ENCODE measurements around the gene ARIH1. TPM values are rescaled to one million over a fixed set of nuclear protein-coding genes. Genes with fewer than 3 reads are reported as not detected.

ARIH1 gene
- total RNA-seq, 4 donors from 2014 or later, result 28.2 to 215 (median 53.7) TPM

- intact Hi-C loops (cut with DNase I; ENCODE audit: low total_unique reads), result no loop called here
- Histone ChIP-seq H3K9me3 (no peaks in the 10 kb centered on the region), H3K27me3 (no peaks in the 10 kb centered on the region), H3K27ac (no peak overlapping the region), H3K4me1 (no peaks in the 10 kb centered on the region), H3K36me3 (no peaks in the 10 kb centered on the region), H3K4me3 (no peak overlapping the region)
- no peak for DNase-seq
- TF ChIP-seq POLR2A (IDR thresholded peaks at IDR 0.05) (no peak), CTCF (IDR thresholded peaks at IDR 0.05) (no peak)
Measured at GRCh38 chr15:72450805-72451204, 23.3 kb upstream of the ARIH1 start.

GRCh38 chr15:72451224-72451623 lies 22.9 kb upstream of the ARIH1 start:
- Histone ChIP-seq H3K36me3 (no peaks in the 10 kb centered on the region), H3K27ac (no peak overlapping the region), H3K9me3 (no peaks in the 10 kb centered on the region), H3K27me3 (no peaks in the 10 kb centered on the region), H3K4me1 (no peaks in the 10 kb centered on the region), H3K4me3 (no peak overlapping the region)
- intact Hi-C loops (cut with DNase I; ENCODE audit: low total_unique reads), result no loop called here
- DNase-seq, result no peak
- TF ChIP-seq POLR2A (IDR thresholded peaks at IDR 0.05) (no peak), CTCF (IDR thresholded peaks at IDR 0.05) (no peak)

- Histone ChIP-seq H3K27me3 (no peaks in the 10 kb centered on the region), H3K27ac (no peak overlapping the region), H3K4me1 (no peaks in the 10 kb centered on the region), H3K4me3 (no peak overlapping the region), H3K9me3 (no peaks in the 10 kb centered on the region), H3K36me3 (no peaks in the 10 kb centered on the region)
- TF ChIP-seq POLR2A (IDR thresholded peaks at IDR 0.05) (no peak), CTCF (IDR thresholded peaks at IDR 0.05) (no peak)
- intact Hi-C loops (cut with DNase I; ENCODE audit: low total_unique reads), result no loop called here
- no peak for DNase-seq
Measured at GRCh38 chr15:72456684-72457083, 17.4 kb upstream of the ARIH1 start.

GRCh38 chr15:72460402-72460801 lies 13.7 kb upstream of the ARIH1 start:
- Histone ChIP-seq H3K36me3 (no peaks in the 10 kb centered on the region), H3K27ac (no peak overlapping the region), H3K4me1 (no peaks in the 10 kb centered on the region), H3K4me3 (no peak overlapping the region), H3K27me3 (no peaks in the 10 kb centered on the region), H3K9me3 (no peaks in the 10 kb centered on the region)
- intact Hi-C loops (cut with DNase I; ENCODE audit: low total_unique reads), result no loop called here
- no peak for TF ChIP-seq CTCF (IDR thresholded peaks at IDR 0.05)
- no peak for TF ChIP-seq POLR2A (IDR thresholded peaks at IDR 0.05)
- DNase-seq, result no peak

GRCh38 chr15:72463702-72464101 lies 10.4 kb upstream of the ARIH1 start:
- Histone ChIP-seq H3K4me1 (no peaks in the 10 kb centered on the region), H3K9me3 (no peaks in the 10 kb centered on the region), H3K27me3 (no peaks in the 10 kb centered on the region), H3K27ac (no peak overlapping the region), H3K4me3 (no peak overlapping the region), H3K36me3 (no peaks in the 10 kb centered on the region)
- intact Hi-C loops (cut with DNase I; ENCODE audit: low total_unique reads), result no loop called here
- no peak for TF ChIP-seq CTCF (IDR thresholded peaks at IDR 0.05)
- TF ChIP-seq POLR2A (IDR thresholded peaks at IDR 0.05), result no peak
- DNase-seq, result no peak

All from uterus (tissue), 4 donors.